Endodermal cell (in vitro differentiated cells): ENCODE results near the gene TXLNB. TPM values are rescaled to one million over a fixed set of nuclear protein-coding genes. Genes with fewer than 3 reads are reported as not detected.

ENCODE experiments used
- DNase-seq: peaks from one replicate; pipeline ENCODE4 v3.0.0-alpha.2; 2017
- H3K27ac ChIP-seq: 2 replicates; pipeline ENCODE4 v1.5.1; 2013; ENCODE audit warnings: mild to moderate bottlenecking, low read depth, low read length, moderate library complexity
- H3K27me3 ChIP-seq: 2 replicates; pipeline ENCODE4 v1.6.1; 2013; ENCODE audit warnings: mild to moderate bottlenecking, low read length, moderate library complexity; ENCODE audit not compliant: insufficient read depth, control insufficient read depth, poor library complexity, severe bottlenecking
- H3K36me3 ChIP-seq: 2 replicates; pipeline ENCODE4 v1.7.0; 2013; ENCODE audit warnings: mild to moderate bottlenecking, low read length, moderate library complexity; ENCODE audit not compliant: control insufficient read depth, insufficient read depth
- H3K4me1 ChIP-seq: one replicate; pipeline ENCODE4 v1.7.0; 2013; ENCODE audit warnings: low read length; ENCODE audit not compliant: control insufficient read depth, insufficient read depth
- H3K4me3 ChIP-seq: 2 replicates; pipeline ENCODE4 v1.5.1; 2013; ENCODE audit warnings: mild to moderate bottlenecking, low read length, moderate library complexity
- H3K9ac ChIP-seq: 2 replicates; pipeline ENCODE4 v1.6.1; 2013; ENCODE audit warnings: mild to moderate bottlenecking, low read length, moderate library complexity; ENCODE audit not compliant: poor library complexity, severe bottlenecking; ENCODE audit errors: extremely low read depth
- H3K9me3 ChIP-seq: 2 replicates; pipeline ENCODE4 v1.6.1; 2013; ENCODE audit warnings: mild to moderate bottlenecking, low read length, moderate library complexity; ENCODE audit not compliant: control insufficient read depth
- H3K27ac Mint-ChIP-seq: 2 replicates; pipeline ENCODE4 v1.8.0; 2020; ENCODE audit warnings: mixed read lengths
- H3K27me3 Mint-ChIP-seq: 2 replicates; pipeline ENCODE4 v1.8.0; 2021; ENCODE audit warnings: mild to moderate bottlenecking, mixed read lengths; ENCODE audit not compliant: insufficient read depth
- H3K36me3 Mint-ChIP-seq: 2 replicates; pipeline ENCODE4 v1.8.0; 2020; ENCODE audit warnings: low read depth, mixed read lengths
- H3K4me1 Mint-ChIP-seq: 2 replicates; pipeline ENCODE4 v1.8.0; 2020; ENCODE audit warnings: mixed read lengths
- H3K4me3 Mint-ChIP-seq: 2 replicates; pipeline ENCODE4 v1.8.0; 2020; ENCODE audit warnings: mild to moderate bottlenecking, moderate library complexity, mixed read lengths
- H3K9me3 Mint-ChIP-seq: 2 replicates; pipeline ENCODE4 v1.8.0; 2020; ENCODE audit warnings: mild to moderate bottlenecking, mixed read lengths
- CTCF ChIP-seq: fragments of 200-600 bp; sonication (generic); conservative IDR thresholded peaks from 2 replicates; pipeline ENCODE4 v1.5.0; 2021; ENCODE audit warnings: antibody characterized with exemption, mild to moderate bottlenecking
- WGBS, 2 experiments: methylation state at CpG; one replicate each; pipeline versions ENCODE4 v1.1.5 to v1.1.7; 2013; ENCODE audit warnings: missing lambda C conversion rate in 2 of 2, mixed read lengths in 1 of 2; ENCODE audit not compliant: insufficient coverage in 1 of 2, insufficient read length in 1 of 2; 5-methylcytosine and 5-hydroxymethylcytosine counted together
- long read RNA-seq, 4 experiments: library from polyadenylated mRNA in 2 of 4; library from RNA in 1 of 4; library from capped mRNA in 1 of 4; stranded (forward) in 3 of 4; unstranded in 1 of 4; transcript quantifications; one replicate each; pipeline ENCODE4 v2.0.0, GENCODE V29; 2020 to 2021; ENCODE audit warnings: inconsistent platforms in 1 of 4
- polyA plus RNA-seq, 2 experiments: library from polyadenylated mRNA; stranded (reverse); fragments of 50-300 nt; gene quantifications; one replicate each; pipeline ENCODE4 v1.2.3, GENCODE V29; 2013
- total RNA-seq, 2 donors: library from RNA; stranded (reverse); fragmentation: NEBNext Ultra II Directional in 1 of 2; extraction: Animal tissue kit (Norgen Biotek cat#: 25700) in 1 of 2; gene quantifications; 2 replicates in 1 of 2; 3 replicates in 1 of 2; pipeline ENCODE4 v1.2.1, GENCODE V29; 2021

Gene TXLNB
- not detected for total RNA-seq
- 0.46 TPM for polyA plus RNA-seq (2013, experiment 1 of 2)
- polyA plus RNA-seq (2013, experiment 2 of 2) = 0.62 TPM
- long read RNA-seq, experiment 1 = 0 reads
- long read RNA-seq, experiment 2 = 0 reads
- long read RNA-seq, experiment 3 = 0 reads
- long read RNA-seq, experiment 4 = 0 reads

- no peak within 1 kb of the TSS for H3K4me3 ChIP-seq
These were observed at the start of gene TXLNB for GRCh38 chr6:139291813-139292619. TXLNB (minus strand) TSS chr6:139291998; CDS start chr6:139288899, 3,099 bp downstream.

GRCh38 chr6:139341060-139341459 lies 49.3 kb upstream of the TXLNB start:
- DNase-seq = no peak
- H3K27me3 ChIP-seq = no peaks in the 10 kb centered on the region
- no peaks in the 10 kb centered on the region for H3K9me3 ChIP-seq
- Mint-ChIP-seq H3K27ac (no peak overlapping the region), H3K4me1 (no peaks in the 10 kb centered on the region), H3K4me3 (no peak overlapping the region), H3K36me3 (no peaks in the 10 kb centered on the region), H3K9me3 (no peaks in the 10 kb centered on the region), H3K27me3 (no peaks in the 10 kb centered on the region)
- no peak overlapping the region for H3K4me3 ChIP-seq
- WGBS, 2 experiments = 96 to 100% methylated on average over 1 to 2 of the region's 2 CpGs
- TF ChIP-seq CTCF = no peak
- no peak overlapping the region for H3K27ac ChIP-seq
- H3K9ac ChIP-seq = no peak overlapping the region
- H3K4me1 ChIP-seq = no peaks in the 10 kb centered on the region
- H3K36me3 ChIP-seq = no peaks in the 10 kb centered on the region

More at GRCh38 chr6:139291813-139292619, at the start of gene TXLNB:
- no peak within 1 kb of the TSS for H3K27ac ChIP-seq
- Mint-ChIP-seq H3K4me3 (no peak within 1 kb of the TSS), H3K27ac (peak within 1 kb of the TSS; percentile 48), H3K4me1 (peaks cover 16% of the 10 kb centered on the region), H3K27me3 (no peaks in the 10 kb centered on the region), H3K36me3 (no peaks in the 10 kb centered on the region), H3K9me3 (peaks cover 11% of the 10 kb centered on the region)
- WGBS, 2 experiments = 73 to 85% methylated on average over 4 to 6 of the region's 13 CpGs
- no peaks in the 10 kb centered on the region for H3K9me3 ChIP-seq
- TF ChIP-seq CTCF = peak; percentile 18
- no peaks in the 10 kb centered on the region for H3K36me3 ChIP-seq
- H3K9ac ChIP-seq = no peak within 1 kb of the TSS
- DNase-seq = peak; percentile 63
- H3K27me3 ChIP-seq = no peaks in the 10 kb centered on the region
- H3K4me1 ChIP-seq = no peaks in the 10 kb centered on the region

- no peak overlapping the region for H3K4me3 Mint-ChIP-seq
- no peaks in the 10 kb centered on the region for H3K4me1 Mint-ChIP-seq
- Histone ChIP-seq H3K4me3 (no peak overlapping the region), H3K27ac (no peak overlapping the region), H3K4me1 (no peaks in the 10 kb centered on the region), H3K36me3 (no peaks in the 10 kb centered on the region), H3K9me3 (no peaks in the 10 kb centered on the region), H3K27me3 (no peaks in the 10 kb centered on the region), H3K9ac (no peak overlapping the region)
- no peaks in the 10 kb centered on the region for H3K36me3 Mint-ChIP-seq
- no peaks in the 10 kb centered on the region for H3K27me3 Mint-ChIP-seq
- no peak overlapping the region for H3K27ac Mint-ChIP-seq
- no peak for TF ChIP-seq CTCF
- 95 to 98% methylated on average over 8 to 9 of the region's 9 CpGs for WGBS, 2 experiments
- no peaks in the 10 kb centered on the region for H3K9me3 Mint-ChIP-seq
- DNase-seq = no peak
These were observed 47.0 kb upstream of the TXLNB start for GRCh38 chr6:139338795-139339194.
